Lower lobe of right lung (tissue), 2 donors: ENCODE data around the gene BLTP1. TPM values are rescaled to one million over a fixed set of nuclear protein-coding genes. Genes with fewer than 3 reads are reported as not detected.

ENCODE experiments used
- ATAC-seq, 2 donors: fragments of 200-7000 bp; cut with Tn5 transposase; one replicate each; pipeline ENCODE4 v1.9.1; 2020 to 2022; ENCODE audit warnings: mild to moderate bottlenecking in 2 of 2, moderate library complexity in 2 of 2
- DNase-seq: peaks from one replicate; pipeline ENCODE4 v3.0.0-alpha.2; 2020
- H3K27ac ChIP-seq: fragments of 200-600 bp; one replicate; pipeline ENCODE4 v1.8.0; 2022
- H3K27me3 ChIP-seq: fragments of 200-600 bp; one replicate; pipeline ENCODE4 v1.8.0; 2022; ENCODE audit warnings: low read depth
- H3K36me3 ChIP-seq: fragments of 200-600 bp; one replicate; pipeline ENCODE4 v1.8.0; 2022; ENCODE audit warnings: mild to moderate bottlenecking
- H3K4me1 ChIP-seq: fragments of 200-600 bp; one replicate; pipeline ENCODE4 v1.8.0; 2022
- H3K4me3 ChIP-seq: fragments of 200-600 bp; one replicate; pipeline ENCODE4 v1.8.0; 2022; ENCODE audit warnings: mild to moderate bottlenecking
- H3K9me3 ChIP-seq: fragments of 200-600 bp; one replicate; pipeline ENCODE4 v1.8.0; 2022
- CTCF ChIP-seq: fragments of 200-600 bp; IDR thresholded peaks from one replicate; pipeline ENCODE4 v1.8.0; 2022; ENCODE audit warnings: antibody characterized with exemption, mild to moderate bottlenecking
- intact Hi-C: fragments of 100-400 bp; cut with DNase I; formaldehyde crosslinking; loops from one replicate; pipeline ENCODE4 v1.11.0; 2022
- total RNA-seq: library from RNA; stranded (reverse); fragmentation: NEBNext Ultra II Directional; extraction: Animal tissue kit (Norgen Biotek cat#: 25700); gene quantifications from one replicate; pipeline ENCODE4 v1.2.1, GENCODE V29; 2021
- donor health status: DM: no; HTN: yes; CAD: no; lungs with severe emphysema.

BLTP1 gene
- total RNA-seq, 1 donor from 2014 or later = 84.4 TPM

- TF ChIP-seq CTCF = no peak
- no peaks in the 10 kb centered on the region for H3K9me3 ChIP-seq
- H3K27me3 ChIP-seq = no peaks in the 10 kb centered on the region
- ATAC-seq (no peak), DNase-seq (no peak)
- intact Hi-C loops = no loop called here
- H3K36me3 ChIP-seq = no peaks in the 10 kb centered on the region
- H3K27ac ChIP-seq = no peak overlapping the region
- no peaks in the 10 kb centered on the region for H3K4me1 ChIP-seq
- H3K4me3 ChIP-seq = no peak overlapping the region
Measured at GRCh38 chr4:122119739-122120138, 32.4 kb upstream of the BLTP1 start.

- no peaks in the 10 kb centered on the region for H3K4me1 ChIP-seq
- H3K27ac ChIP-seq = no peak overlapping the region
- no peak for ATAC-seq
- H3K36me3 ChIP-seq = no peaks in the 10 kb centered on the region
- no peak overlapping the region for H3K4me3 ChIP-seq
- TF ChIP-seq CTCF = no peak
- H3K9me3 ChIP-seq = no peaks in the 10 kb centered on the region
- intact Hi-C loops = no loop called here
- DNase-seq = no peak
- no peaks in the 10 kb centered on the region for H3K27me3 ChIP-seq
Measured at GRCh38 chr4:122121593-122121992, 30.5 kb upstream of the BLTP1 start.

GRCh38 chr4:122122083-122122482, 30.0 kb upstream of the BLTP1 start:
- Histone ChIP-seq H3K4me1 (no peaks in the 10 kb centered on the region), H3K4me3 (no peak overlapping the region), H3K27me3 (no peaks in the 10 kb centered on the region), H3K9me3 (no peaks in the 10 kb centered on the region), H3K36me3 (no peaks in the 10 kb centered on the region), H3K27ac (no peak overlapping the region)
- DNase-seq (no peak), ATAC-seq (no peak)
- no peak for TF ChIP-seq CTCF
- intact Hi-C loops = no loop called here

GRCh38 chr4:122129061-122129460, 23.1 kb upstream of the BLTP1 start:
- Histone ChIP-seq H3K4me3 (no peak overlapping the region), H3K4me1 (no peaks in the 10 kb centered on the region), H3K36me3 (no peaks in the 10 kb centered on the region), H3K27me3 (no peaks in the 10 kb centered on the region), H3K9me3 (no peaks in the 10 kb centered on the region), H3K27ac (no peak overlapping the region)
- TF ChIP-seq CTCF = no peak
- DNase-seq (no peak), ATAC-seq (no peak)
- intact Hi-C loops = no loop called here

- no peak for TF ChIP-seq CTCF
- H3K27ac ChIP-seq = no peak overlapping the region
- H3K27me3 ChIP-seq = peaks cover 5% of the 10 kb centered on the region
- no peaks in the 10 kb centered on the region for H3K4me1 ChIP-seq
- no peaks in the 10 kb centered on the region for H3K9me3 ChIP-seq
- DNase-seq (no peak), ATAC-seq (no peak)
- intact Hi-C loops = no loop called here
- no peak overlapping the region for H3K4me3 ChIP-seq
- H3K36me3 ChIP-seq = no peaks in the 10 kb centered on the region
Measured at GRCh38 chr4:122131562-122132157, 20.5 kb upstream of the BLTP1 start.
